Eye (tissue), 1 donor: Measurements from ENCODE around the gene RGR.
"Not testable (repeated sequence)": the region's sequence is repeated elsewhere in the genome, so short reads cannot be mapped to it uniquely, and the experiment has no call there.

Source experiments
- DNase-seq: peaks from one replicate; pipeline ENCODE4 v3.0.0-alpha.2; 2015

The RGR gene

DNA sequence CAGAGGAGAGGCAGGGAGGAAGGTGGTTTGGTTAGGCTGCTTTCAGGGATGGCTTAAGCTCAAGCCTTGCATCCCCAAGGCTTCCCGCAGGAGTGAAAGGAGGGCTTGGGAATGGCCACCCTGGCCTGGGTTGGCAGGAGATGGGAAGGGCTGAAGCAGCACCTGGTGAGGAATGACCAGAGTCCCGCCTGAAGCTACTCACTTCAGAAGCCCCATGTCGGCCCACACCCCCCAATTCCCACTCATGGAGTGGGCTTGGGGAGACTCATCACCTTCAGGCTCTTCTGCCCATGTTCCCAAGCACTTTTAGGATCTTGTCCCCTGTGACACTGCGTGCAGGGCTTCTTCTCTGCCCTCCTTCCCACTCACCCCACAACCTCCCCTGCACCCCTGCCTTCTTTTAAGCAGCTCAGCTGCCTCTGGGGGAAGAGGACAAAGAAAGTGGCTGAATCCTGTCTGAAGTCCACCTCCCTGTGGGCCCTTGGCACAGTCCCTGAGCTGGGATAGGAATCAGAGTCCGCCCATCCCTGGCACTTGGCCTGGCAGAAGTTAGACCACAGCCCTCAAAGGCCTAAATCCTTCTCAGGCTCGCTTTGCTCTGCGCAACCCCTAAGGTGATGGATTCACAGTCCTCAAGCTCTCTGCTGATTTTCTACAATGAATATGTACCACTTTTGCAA, 16.5 kb downstream of the RGR start:
- DNase-seq = no peak

DNA sequence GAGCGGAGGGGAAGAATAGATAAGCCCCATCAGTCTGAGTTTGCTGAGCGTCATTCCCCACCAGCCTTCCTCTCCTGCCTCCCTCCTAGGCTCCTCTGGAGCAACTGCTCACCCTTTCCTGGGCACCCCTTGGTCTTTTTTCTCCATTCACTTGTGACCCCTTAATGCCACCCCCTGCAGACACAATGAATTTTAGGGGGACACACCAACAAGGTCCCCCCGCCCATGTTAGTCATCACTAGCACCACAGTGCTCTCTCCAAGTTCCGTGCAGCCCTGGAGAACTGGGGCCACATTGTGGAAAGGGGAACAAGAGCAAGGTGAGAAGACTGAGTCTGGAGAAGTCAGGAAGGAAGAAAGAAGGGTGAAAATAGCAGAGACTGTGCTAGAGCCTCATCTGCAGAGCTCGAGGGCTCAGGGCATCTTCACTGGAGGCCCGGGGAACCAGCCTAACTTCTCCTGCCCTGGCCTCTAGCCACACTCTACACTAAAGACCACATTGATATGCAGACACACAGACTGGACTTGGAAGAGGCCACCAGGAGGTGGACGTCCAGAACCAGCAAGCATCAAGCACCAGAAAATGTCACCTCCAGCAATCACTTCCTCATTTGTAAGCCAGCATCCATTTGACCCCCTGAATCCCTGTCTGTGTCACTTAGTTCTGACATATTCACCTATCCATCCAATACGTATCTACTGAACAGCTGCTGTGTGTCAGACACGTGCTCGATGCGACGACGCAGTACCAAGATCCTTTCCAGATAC, 17.5 kb downstream of the RGR start:
- DNase-seq = no peak

DNA sequence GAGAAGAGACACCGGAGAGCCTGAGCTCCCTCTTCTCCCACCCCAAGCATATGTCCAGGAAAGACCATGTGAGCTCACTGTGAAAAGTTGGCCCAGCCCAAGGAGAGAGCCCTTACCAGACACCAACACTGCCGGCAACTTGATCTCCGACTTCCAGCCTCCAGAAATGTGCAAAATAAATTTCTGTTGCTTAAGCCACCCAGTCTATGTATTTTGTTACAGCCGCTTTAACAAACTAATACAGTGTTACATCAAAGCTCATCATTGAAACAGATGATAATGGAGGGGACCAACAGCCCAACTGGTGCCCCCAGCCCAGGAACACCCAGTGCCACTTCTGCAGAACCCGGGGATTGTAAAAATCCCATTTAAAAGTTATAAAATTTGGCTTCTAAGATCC, 18.9 kb downstream of the RGR start:
- DNase-seq = no peak

DNA sequence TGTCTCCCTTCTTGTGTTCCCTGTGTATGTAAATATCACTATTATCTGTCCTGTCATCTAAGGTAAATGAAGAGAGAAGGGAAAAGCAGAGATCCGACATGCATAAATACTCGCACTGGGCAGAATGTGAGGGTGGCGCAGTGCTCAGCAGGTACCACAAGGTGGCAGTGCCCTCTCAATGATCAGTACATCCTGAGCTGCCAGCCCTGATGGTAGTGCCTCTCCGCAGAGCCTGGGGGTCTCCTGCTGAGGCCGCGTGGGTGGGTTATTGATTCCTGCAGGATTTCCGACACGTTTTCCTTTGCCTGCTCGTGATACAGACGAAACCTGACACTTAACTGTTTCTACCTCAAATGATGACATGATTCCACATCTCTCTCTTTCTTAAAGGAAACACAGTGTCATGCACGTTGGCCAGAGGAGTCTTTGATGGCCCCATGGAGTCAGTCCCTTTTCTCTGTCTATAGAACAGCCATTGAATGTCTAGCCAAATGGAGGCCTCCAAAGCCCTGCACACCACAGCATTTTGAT, 19.8 kb downstream of the RGR start:
- DNase-seq = peak; percentile 88

DNA sequence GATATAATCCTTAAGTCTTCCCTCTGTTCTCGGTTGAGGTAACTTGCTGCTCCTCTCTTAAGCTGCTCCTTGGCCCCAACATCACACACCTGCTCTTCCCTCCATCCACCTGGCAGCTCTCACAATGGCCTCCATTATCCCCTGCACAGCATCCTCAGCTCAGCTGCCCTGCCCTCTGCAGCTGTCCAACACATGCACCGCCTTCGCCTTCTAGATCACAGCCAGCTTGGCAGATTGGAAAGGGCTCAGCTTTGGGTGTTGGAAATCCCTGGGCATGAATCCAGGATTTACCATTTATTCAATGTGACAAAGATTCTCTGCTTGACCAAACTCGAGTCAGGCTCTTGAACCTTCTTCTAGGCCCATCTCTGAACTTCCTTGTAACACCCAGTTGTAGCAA, 20.6 kb downstream of the RGR start:
- peak; percentile 28 for DNase-seq

DNA sequence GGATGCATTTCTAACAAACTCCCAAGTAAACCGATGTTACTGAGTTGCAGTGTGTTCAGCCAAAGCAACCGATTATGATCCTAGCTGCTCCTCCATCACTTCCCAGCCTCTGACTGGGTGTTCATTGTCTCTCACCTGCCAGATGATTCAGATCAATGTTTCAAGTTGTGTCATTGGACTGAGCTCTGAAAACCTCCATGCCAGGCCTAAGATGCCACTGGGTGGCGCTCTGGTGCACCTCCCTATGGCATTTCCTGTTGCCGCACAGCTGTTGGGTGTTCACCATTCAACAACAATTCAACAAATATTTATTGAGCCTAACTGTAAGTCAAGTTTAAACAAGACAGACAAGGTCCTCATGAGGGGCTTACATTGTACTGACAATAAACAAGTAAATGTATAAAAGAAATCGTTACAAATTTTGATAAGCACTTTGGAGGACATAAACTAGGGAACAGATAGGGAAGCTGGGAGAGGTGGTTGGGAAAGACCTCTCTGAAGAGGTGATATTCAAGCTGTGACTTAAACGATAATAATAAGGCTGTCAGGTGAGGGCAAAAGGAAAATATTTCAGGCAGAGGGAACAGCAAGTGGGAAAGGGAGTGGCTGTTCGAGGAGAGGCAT, 22.8 kb downstream of the RGR start:
- peak; percentile 41 for DNase-seq

DNA sequence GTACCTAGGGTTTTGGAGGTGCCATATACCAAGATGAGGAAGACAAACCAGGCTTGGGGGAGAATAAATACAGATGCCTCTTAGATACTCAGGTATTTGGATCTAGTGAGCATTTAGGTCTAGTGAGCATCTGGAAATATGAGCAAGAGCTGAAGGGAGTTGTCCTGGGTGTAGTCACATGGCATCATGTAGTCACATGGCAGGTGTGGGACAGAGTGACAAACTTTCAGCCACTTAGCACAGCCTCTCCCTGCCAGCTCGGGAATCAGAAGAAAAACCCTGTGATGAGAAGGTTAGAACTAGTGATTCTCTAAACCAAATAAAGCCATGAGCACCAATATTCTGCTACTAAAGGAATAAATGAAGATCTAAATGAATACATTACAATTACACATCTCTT, 24.3 kb downstream of the RGR start:
- DNase-seq = no peak

DNA sequence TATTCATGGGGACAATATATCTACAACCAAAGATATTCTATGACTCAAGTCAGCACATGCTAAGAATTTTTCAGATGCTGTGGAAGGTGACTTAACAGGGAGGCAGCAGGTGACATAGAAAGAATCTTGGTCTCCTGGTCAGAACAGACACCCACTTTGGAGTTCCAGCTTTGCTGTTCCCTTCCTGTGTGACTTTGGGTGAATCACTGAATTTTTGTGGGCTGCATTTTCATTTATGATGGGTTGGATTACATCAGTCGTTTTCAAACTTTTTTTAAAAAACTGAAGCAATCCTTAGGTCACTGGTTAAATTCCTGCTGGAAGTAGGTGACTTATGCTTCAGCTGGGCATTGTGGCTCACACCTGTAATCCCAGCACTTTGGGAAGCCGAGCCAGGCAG, 24.9 kb downstream of the RGR start:
- no peak for DNase-seq

DNA sequence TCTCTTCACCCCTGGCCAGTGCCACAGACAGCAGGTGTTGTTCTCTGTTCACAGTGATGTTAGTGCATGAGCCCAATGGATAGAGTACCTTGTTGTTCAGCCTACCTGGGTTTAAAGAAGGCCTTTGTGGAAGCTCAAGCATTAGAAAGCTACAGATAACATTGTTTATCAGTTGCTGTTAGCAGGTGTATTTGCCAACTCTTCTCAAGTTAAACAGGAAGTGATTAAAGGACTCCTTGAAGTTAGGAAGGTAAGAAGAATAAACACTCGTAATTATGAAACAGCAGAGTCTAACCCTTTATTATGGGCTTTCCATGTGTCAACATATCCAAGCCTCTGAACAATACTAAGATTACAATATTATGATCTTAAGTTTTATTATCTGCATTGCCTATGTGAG, 25.9 kb downstream of the RGR start:
- no peak for DNase-seq

DNA sequence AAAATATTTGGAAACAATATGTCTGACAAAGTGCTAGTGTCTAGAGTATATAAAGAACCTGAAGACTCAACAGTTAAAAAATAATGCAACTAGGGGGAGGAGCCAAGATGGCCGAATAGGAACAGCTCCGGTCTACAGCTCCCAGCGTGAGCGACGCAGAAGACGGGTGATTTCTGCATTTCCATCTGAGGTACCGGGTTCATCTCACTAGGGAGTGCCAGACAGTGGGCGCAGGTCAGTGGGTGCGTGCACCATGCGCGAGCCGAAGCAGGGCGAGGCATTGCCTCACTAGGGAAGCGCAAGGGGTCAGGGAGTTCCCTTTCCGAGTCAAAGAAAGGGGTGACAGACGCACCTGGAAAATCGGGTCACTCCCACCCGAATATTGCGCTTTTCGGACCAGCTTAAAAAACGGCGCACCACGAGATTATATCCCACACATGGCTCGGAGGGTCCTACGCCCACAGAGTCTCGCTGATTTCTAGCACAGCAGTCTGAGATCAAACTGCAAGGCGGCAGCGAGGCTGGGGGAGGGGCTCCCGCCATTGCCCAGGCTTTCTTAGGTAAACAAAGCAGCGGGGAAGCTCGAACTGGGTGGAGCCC, 35.1 kb downstream of the RGR start:
- not testable (repeated sequence) for DNase-seq

DNA sequence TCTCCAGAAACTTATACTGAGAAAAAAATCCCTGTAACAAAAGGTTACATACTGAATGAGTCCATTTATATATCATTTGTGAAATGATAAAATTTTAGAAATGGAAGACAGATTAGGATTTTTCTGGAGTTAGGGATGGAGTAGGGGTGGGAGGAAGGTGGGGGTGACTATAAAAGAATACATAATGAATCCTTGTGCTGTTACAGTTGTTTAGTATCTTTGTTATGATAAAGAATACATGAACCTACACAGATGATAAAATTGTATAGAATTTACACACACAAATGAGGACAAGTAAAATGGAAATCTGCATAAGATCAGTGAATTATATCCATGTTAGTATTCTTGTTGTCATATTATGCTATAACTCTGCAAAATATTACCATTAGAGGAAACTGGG, 41.8 kb downstream of the RGR start:
- DNase-seq = no peak

DNA sequence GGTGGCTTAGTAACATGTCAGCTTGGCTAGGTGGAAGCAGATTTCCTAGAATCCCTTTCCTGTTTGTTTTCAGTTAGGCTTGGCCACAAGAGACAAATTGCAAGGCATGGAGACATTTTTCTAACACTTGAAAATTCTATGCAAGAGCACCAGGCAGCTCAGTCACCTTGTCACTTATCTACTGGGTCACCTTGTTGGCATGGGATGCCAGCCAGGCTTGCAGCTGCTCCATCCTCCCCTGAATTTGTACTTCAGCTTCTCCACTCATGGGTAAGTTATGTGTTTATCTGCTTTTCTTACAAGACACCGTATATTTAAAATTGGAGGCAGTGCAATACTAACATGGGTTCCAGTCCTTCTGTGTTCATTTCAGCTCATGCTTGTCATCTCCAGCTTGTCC, 43.3 kb downstream of the RGR start:
- DNase-seq = no peak

DNA sequence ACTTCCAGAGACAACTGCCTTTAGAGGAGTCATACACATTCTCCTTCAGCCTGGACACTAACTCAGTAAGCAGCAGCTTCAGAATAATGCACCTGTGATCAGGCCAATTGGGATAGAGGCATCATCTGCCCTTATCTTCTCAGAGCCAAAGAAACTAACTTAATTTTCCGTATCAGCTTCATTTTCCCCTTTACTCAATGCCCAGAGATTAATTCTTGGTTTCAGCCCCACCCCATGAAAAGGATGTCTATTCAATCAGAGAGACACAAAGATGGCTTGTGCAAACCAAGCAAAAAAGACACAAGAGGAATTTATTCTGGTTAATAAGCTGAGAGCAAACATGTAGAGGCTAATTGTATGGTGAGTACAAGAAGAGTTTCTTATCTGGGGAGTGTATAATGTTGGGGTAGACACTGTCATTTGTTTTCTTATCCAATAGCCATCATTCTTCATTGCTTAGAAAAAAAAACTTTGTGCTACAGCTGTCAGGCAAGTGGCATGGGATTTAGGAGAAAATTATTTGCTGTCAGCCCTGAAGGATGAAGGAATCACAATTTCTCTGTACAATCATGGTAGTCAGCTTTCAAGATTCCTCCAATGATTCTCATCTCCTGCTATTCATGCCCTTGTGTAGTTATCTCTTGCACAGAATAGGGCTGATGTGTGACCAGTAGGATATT, 44.8 kb downstream of the RGR start:
- no peak for DNase-seq

DNA sequence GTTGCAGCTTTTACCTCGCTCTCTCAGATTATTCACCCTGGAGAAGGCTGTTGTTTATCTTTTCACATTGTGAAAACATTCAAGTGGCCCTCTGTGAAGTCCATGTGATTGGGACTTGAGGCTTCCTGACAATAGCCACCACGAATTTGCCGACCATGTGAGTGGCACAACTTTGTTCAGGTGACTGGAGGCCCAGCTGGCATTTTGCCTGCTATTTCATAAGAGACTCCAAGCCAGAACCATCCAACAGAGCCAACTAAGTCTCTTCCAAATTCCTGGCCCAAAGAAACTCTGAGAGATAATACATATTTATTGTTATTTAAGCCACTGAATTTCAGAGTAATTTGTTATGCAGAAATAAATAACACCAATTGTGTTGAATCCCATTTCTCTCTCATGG, 45.4 kb downstream of the RGR start:
- DNase-seq = no peak

DNA sequence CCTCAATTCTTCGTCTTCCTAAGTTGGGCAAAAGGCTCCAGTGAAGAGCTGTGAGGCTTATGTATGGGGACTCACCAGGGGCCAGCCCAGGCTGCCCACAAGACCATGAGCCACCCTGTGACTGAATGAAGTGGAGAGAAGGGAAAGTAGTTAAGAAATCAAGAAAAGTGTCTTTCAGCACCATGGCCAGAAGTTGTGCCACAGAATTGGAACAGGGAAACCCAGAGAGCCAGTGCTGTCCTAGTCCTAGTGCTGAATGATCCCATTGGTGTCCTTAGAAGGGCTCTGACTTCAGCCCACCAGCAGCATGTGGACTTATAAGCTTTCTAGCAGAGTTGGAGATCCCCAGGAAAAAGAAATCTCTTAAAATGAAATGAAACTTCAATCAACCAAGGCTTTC, 46.5 kb downstream of the RGR start:
- peak; percentile 79 for DNase-seq

DNA sequence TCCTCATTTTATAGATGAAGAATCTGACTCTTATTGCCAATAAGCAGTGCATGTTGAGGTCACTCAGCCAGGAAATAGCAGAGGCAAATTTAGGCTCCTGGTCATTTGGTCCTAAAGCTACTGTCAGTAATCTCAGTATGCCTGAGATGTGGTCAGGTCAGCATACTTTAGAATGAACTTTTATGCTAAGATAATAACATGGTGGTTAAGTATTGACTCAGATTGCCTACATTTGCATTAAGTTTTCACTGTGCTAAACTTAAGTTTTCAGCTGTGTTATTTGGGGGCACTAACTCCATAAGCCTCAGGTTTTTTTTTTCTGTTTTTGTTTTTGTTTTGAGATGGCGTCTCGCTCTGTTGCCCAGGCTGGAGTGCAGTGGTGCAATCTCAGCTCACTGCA, 47.6 kb downstream of the RGR start:
- DNase-seq = no peak

DNA sequence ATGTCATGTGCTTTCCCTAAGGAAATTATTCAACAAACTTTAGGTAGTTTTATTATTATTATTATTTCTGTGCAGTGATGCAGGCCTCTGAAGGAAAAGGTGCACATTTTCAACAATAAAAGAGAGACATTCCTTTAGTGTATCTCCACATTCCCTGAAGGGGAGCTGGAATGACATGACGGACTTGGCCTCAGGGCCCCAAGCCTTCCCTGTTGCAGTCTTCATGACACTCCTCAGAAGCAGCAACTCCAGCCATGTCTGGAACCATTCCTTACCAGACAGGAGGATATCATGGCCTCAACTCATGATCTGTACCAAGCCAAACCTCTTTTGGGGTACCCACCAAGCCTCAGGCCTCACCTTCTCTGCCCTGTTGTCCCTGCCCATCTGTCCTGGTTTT, 48.3 kb downstream of the RGR start:
- no peak for DNase-seq

DNA sequence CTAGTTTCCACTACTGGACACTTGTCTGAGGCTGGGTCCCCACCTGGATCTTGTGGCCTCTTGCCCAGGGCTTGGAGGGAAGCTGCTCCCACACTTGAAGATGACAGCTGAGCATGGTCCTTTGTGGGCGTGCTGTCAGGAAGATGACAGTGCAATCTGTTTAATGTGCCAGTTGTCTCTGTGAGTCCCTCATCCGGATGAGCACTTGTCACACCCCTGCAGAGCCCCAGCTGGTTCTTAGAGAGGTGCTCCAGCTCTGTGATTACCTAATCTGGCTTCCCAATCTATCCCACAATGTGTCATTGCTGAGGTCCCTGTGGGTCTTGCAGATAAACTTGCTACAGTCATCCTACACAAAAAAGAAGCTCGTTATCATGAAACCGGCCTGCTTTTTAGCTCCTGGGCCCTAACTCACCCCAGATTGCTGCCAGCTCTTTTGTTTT, 48.7 kb downstream of the RGR start:
- peak; percentile 30 for DNase-seq

DNA sequence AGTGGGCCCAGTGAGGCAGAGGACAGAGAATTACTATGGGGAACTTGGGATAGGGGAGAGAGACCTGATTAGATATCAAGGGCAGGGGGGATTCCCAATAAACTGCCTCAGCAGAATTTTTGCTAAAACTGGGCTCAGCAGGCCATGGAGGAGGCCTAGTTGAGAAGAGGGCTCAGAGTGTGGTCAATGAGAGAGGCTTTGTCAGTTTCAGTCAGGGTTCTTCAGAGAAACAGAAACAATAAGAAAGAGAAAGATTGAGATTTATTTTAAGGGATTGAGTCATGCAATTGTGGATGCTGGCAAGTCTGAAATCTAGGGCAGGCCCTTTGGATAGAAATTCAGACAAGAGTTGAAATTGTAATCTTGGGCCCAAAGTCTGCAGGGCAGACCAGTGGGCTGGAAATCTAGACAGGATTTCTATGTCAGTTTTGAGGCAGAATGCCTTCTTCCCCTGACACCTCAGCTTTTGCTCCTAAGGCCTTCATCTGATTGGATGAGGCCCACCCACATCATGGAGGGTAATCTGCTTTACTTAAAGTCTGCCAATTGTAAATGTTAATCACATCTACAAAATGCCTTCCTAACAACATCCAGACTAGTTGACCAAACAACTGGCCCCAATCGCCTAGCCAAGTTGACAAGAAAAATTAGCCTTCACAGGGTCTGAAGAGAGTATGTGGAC, 50.1 kb downstream of the RGR start:
- DNase-seq = no peak

DNA sequence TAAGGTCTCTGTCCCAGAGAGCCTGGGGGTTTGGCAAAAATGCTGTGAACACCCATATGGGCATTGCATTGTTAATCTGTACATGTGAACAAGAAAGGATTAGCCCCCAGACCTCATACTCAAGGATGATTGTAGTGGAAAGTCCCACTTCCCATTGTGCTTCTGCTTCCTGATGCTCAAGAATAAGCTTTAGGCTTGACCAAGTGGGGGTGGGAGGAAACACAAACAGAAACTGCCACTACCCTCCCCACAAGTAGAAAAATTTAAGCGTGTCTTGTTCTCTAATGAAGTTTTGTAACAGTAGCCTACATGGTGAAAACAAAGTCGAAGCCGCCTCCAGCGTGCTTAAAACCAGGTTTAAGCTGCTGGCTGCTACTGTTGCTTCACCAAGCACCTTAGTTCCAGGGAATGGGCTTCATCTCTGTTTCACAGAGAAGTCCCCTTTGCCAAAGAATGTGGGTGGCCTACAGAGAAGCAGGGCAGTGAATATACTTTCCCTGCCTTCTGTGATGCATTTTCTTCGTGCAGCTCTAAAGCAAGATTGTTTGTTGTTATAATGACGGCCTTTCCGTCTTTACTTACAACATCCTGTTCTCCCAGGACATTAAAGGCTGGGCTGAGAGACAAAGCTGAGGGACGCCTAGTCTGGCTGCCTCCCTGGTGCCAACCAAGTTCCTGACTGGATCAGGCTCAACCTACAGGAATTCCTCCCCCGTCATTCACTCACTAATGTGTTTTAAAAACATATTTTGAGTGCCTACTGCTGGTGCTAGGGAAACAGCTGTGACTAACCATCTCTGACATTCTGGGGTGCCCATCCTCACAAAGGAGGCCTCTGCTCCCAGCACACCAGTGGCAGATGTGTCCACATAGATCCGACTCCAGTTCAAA, 51.5 kb downstream of the RGR start:
- DNase-seq = no peak

DNA sequence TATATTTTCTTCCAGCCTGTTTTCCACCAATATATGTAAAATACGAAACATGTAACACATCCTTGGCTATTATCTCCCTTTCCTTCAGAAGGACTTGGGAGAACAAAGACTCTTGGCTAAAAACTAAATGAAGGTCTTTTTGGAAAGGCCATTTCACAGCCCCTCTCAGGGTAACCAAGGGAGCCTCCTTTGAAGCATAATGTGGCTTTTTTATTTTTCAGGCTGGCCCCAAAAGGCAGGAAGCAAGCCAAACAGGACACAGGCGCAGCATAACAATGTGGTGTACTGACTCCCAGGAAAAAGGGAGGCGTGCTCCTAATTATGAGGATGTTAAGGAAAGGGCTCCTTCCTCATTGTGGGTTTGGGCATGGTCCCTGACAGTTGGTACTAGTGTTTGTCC, 53.2 kb downstream of the RGR start:
- no peak for DNase-seq
